HG03060 (cell line): Measurements from ENCODE around the gene CCDC195.

ENCODE experiments used
- ATAC-seq: cut with Tn5 transposase; IDR thresholded peaks from one replicate; pipeline ENCODE4 v1.9.1; 2021; ENCODE audit warnings: low read depth, moderate number of reproducible peaks; ENCODE audit not compliant: unreplicated experiment

Gene CCDC195

DNA sequence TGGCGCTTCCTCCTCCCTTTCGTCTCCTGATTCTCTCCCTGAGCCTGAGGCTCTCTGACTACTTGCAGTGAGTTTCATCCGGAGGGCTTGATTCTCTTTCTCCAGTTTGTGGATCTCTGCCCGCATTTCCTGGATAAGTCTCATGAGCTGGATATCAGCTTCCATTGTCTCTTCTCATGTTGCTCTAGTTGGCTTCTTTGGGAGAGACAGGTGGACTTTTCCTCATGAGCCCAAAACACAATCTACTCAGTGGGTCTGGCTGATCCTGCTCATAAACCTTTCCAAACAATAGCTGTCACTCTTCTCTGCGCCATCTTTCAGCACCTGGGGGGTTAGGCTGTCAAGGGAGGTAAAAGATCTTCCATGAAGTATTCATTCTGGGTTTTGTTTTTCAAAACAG is at the start of gene CCDC195:
CCDC195 (minus strand) TSS at position 165 of the 400 bp plus-strand sequence; CDS start at position 165, 0 bp downstream.
- ATAC-seq, result no peak

GRCh38 chr2:224764565-224765236 is 48.5 kb upstream of the CCDC195 start:
- no peak for ATAC-seq

DNA sequence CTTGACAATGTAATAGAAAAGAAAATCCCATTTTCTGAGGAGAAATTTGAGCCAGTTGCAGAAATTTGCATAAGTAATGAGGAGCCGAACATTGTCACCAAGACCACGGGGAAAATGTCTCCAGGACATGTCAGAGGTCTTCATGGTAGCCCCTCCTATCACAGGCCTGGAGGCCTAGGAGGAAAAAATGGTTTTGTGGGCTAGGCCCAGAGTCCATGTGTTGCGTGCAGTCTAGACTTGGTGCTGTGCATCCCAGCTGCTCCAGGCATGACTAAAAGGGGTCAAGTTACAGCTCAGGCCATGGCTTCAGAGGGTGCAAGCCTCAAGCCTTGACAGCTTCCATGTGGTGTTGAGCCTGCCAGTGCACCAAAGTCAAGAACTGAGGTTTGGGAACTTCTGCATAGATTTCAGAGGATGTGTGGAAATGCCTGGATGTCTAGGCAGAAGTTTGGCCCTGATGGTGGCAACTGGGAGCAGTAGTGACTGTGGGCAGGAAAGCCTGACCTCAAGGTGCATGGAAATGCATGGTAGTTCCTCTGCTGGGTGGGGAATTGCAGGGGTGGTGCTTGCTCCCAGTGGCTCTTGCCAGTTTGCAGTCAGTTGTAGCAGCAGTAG is 41.9 kb upstream of the CCDC195 start:
- no peak for ATAC-seq

DNA sequence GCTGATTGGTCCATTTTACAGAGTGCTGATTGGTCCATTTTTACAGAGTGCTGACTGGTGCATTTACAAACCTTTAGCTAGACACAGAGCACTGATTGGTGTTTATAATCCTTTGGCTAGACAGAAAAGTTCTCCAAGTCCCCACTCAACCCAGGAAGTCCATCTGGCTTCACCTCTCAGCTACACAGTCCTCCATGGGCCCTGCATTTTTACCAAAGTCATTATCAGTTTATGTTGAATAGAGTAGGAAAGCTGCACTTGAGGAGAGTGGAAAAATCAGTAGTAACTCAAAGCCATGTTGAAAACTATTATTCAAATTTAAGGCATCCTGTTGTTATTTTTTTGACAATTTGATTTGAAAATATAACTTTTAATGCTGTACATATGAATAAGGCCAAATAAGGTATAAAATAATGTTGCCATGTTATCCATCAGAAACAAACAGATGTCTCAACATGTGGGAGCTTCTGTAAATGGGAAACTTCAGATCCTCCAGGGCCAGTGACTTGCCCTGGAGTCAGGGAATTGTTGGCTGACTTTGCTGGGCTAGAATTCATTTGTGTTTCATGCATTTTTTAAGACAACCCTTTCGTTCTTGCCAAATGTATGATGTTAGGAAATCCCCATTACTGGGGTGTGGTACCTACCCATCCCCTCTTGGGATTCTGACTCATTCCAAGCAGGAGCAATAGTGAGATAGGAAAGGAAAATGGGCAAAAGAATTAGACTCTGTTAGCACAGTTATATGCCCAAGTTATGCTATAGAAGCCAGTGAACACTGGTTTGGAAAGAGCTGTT is 37.8 kb upstream of the CCDC195 start:
- ATAC-seq, result no peak

- no peak for ATAC-seq
Observed at GRCh38 chr2:224751996-224752698, 36.0 kb upstream of the CCDC195 start.

GRCh38 chr2:224749136-224749535 is 33.0 kb upstream of the CCDC195 start:
- no peak for ATAC-seq

- ATAC-seq, result no peak
Observed at GRCh38 chr2:224747765-224748164, 31.6 kb upstream of the CCDC195 start.

DNA sequence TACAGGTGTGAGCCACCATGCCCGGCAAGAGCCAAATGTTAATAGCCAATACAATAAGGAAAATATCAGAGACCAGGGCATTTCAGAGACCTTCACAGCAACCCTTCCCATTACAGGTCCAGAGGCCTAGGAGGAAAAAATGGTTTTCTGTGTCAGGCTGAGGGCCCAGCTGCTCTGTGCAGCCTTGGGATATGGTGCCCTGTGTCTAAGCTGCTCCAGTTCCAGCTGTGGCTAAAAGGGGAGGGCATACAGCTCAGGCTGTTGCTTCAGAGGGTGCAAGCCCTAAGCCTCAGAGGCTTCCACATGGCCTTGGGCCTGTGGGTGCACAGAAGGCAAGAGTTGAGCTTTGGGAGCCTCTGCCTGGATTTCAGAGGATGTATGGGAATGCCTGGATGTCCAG is 20.1 kb upstream of the CCDC195 start:
- ATAC-seq, result no peak

GRCh38 chr2:224734949-224735348 is 18.8 kb upstream of the CCDC195 start:
- ATAC-seq, result no peak

- ATAC-seq, result no peak
Observed at GRCh38 chr2:224731665-224732064, 15.5 kb upstream of the CCDC195 start.

DNA sequence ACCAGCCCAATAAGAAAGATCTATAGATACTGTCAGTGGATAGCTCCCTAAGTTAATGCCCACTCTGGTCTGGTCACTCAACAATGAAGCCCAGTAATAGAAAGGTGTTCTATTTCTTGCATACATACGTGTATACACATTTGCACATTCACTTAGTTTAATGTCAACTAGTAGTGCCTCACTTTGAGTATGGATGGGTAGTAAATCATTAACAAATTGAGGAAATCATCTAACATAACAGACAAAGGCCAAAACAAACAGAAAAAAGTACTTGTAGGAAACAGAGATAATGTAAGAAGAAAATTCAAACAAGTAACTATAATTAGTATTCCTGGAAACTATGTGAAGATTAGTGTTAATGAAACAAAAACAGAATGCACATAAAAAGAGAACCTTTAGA is 13.3 kb upstream of the CCDC195 start:
- no peak for ATAC-seq

DNA sequence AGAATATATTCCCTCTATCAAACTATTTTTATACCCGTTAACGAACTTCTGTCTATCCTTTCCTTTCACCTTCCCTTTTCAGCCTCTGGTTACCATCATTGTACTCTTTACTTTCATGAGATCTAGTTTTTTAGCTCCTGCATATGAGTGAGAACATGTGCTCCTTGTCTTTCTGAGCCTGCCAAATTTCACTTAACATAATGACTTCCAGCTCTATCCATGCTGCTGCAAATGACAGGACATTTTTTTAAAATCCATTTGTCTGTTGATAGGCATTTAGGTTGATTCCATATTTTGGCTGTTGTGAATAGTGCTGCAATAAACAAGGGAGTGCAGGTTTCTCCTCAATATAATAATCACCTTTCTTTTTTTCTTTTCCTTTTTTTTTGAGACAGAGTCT is 8.2 kb upstream of the CCDC195 start:
- ATAC-seq, result no peak

- ATAC-seq, result no peak
Observed at GRCh38 chr2:224723586-224724217, 7.5 kb upstream of the CCDC195 start.

DNA sequence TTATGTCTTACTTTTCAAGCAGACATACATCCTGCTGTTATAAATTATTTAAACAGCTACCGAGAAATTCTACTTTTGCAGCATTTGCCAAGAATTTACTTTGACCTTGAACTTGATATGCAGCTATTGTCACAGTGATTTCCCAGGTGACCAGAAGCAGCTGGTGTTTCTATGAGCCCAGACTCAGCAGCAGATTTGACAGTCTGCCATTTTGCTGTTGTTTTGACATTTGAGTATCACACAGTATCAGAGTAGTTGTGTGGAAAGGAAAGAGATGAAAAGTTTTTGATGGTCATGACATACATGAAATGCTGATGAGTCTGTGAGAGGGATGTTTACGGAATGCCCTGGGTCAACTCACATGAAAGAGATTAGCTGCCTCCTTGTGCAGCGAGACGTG is 6.6 kb upstream of the CCDC195 start:
- no peak for ATAC-seq

GRCh38 chr2:224722250-224722649 is 6.1 kb upstream of the CCDC195 start:
- ATAC-seq, result no peak

DNA sequence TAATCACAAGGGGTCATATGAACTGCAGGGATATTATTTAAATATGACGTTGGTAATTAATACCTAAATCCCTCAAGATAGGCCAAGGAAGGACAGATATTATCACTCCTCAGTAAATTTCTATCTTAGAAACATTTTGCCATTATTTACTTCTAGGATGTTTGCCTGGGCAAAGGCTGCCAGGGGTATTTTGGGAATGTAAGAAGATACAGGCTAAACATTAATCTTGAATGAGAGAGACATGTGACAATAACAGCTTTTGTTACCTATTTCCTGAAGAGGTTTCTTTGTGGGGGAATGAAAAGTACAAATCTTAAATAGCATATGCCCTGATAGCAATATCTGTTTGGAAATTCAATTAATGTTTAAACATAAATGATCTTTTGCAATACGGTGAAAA is 756 bp upstream of the CCDC195 start:
- ATAC-seq, result no peak

- ATAC-seq, result no peak
Observed at GRCh38 chr2:224711859-224712665, 4.1 kb downstream of the CCDC195 start.

GRCh38 chr2:224711381-224711780 is 4.8 kb downstream of the CCDC195 start:
- no peak for ATAC-seq

- ATAC-seq, result no peak
Observed at GRCh38 chr2:224709301-224709700, 6.9 kb downstream of the CCDC195 start.

GRCh38 chr2:224694502-224694901 is 21.7 kb downstream of the CCDC195 start:
- no peak for ATAC-seq
